NCI-H2107 treated with DMSO at 0.1 percent for 48 hours (cell line): ENCODE data around the gene GRIA4.
"Not testable (repeated sequence)": the region's sequence is repeated elsewhere in the genome, so short reads cannot be mapped to it uniquely, and the experiment has no call there.

ENCODE experiments used
- DNase-seq: peaks from one replicate; lab custom pipeline; 2025; ENCODE audit not compliant: unreplicated experiment; lab: John Stamatoyannopoulos, UW

Gene GRIA4

GRCh38 chr11:105718641-105719040, 108.8 kb downstream of the GRIA4 start:
- DNase-seq: no peak

- no peak for DNase-seq
Observed at GRCh38 chr11:105719073-105719822, 109.4 kb downstream of the GRIA4 start.

- DNase-seq: no peak
Observed at GRCh38 chr11:105720096-105720495, 110.2 kb downstream of the GRIA4 start.

GRCh38 chr11:105723269-105723668, 113.4 kb downstream of the GRIA4 start:
- DNase-seq: no peak

- no peak for DNase-seq
Observed at GRCh38 chr11:105732611-105733010, 122.7 kb downstream of the GRIA4 start.

- DNase-seq: no peak
Observed at GRCh38 chr11:105734426-105734825, 124.6 kb downstream of the GRIA4 start.

GRCh38 chr11:105738251-105738650, 128.4 kb downstream of the GRIA4 start:
- DNase-seq: no peak

GRCh38 chr11:105738986-105739795, 129.3 kb downstream of the GRIA4 start:
- DNase-seq: no peak

- no peak for DNase-seq
Observed at GRCh38 chr11:105740164-105740903, 130.5 kb downstream of the GRIA4 start.

GRCh38 chr11:105741488-105742020, 131.7 kb downstream of the GRIA4 start:
- no peak for DNase-seq

GRCh38 chr11:105754260-105754659, 144.4 kb downstream of the GRIA4 start:
- no peak for DNase-seq

GRCh38 chr11:105754716-105755115, 144.8 kb downstream of the GRIA4 start:
- no peak for DNase-seq

- DNase-seq: no peak
Observed at GRCh38 chr11:105757107-105757506, 147.2 kb downstream of the GRIA4 start.

GRCh38 chr11:105763594-105763993, 153.7 kb downstream of the GRIA4 start:
- no peak for DNase-seq

GRCh38 chr11:105767931-105768330, 158.1 kb downstream of the GRIA4 start:
- DNase-seq: no peak

- no peak for DNase-seq
Observed at GRCh38 chr11:105769627-105770026, 159.8 kb downstream of the GRIA4 start.

GRCh38 chr11:105773452-105773851, 163.6 kb downstream of the GRIA4 start:
- DNase-seq: not testable (repeated sequence)

GRCh38 chr11:105774899-105775298, 165.0 kb downstream of the GRIA4 start:
- no peak for DNase-seq

- DNase-seq: no peak
Observed at GRCh38 chr11:105780781-105781525, 171.1 kb downstream of the GRIA4 start.

- DNase-seq: no peak
Observed at GRCh38 chr11:105781807-105782206, 171.9 kb downstream of the GRIA4 start.

- no peak for DNase-seq
Observed at GRCh38 chr11:105783216-105783615, 173.3 kb downstream of the GRIA4 start.
